ENCODE data around the gene MYCT1. TPM values are rescaled to one million over a fixed set of nuclear protein-coding genes. Genes with fewer than 3 reads are reported as not detected.

MYCT1 gene
- total RNA-seq, 2 donors from 2014 or later, result 4.6 TPM; not detected in 1

DNA sequence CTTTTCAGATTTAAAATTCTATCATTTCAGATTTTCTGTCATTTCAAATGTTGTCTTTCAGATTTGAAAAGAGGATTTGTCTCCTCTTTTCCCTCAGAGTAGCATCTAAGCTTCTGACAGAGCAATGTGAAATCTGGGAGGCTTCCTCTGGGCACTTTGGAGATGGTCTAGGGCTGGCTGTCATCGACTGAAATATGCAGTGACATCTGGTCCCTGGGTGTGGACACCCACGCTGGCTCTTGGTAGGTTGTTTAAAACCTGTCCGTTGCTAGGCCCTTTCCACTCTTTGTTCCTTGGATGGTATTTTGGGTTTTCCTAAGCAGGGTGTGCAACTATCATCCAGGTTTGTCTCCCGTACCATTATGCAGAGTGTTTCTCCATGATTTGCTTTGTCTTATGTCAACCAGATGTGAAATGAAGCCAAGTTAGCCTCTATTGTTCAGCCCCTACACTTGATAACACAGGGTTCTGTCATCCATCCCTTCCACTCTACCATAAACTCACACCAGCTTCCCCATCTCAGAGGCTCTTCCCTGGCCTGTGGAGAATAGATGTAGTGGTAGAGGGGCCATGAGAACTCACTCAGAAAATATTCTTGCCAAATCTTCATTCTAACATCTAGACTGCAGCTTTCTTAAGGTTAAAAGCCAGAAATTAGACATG lies 47.9 kb downstream of the MYCT1 start:
- H3K9me3 ChIP-seq (ENCODE audit: control insufficient read depth, low read length, poor library complexity, severe bottlenecking), result no peaks in the 10 kb centered on the region
- ATAC-seq (no peak), DNase-seq (no peak)
- Mint-ChIP-seq H3K36me3 (ENCODE audit: low read depth) (no peaks in the 10 kb centered on the region), H3K27ac (no peak overlapping the region), H3K4me3 (no peak overlapping the region), H3K27me3 (peaks cover 15% of the 10 kb centered on the region), H3K4me1 (no peaks in the 10 kb centered on the region)

DNA sequence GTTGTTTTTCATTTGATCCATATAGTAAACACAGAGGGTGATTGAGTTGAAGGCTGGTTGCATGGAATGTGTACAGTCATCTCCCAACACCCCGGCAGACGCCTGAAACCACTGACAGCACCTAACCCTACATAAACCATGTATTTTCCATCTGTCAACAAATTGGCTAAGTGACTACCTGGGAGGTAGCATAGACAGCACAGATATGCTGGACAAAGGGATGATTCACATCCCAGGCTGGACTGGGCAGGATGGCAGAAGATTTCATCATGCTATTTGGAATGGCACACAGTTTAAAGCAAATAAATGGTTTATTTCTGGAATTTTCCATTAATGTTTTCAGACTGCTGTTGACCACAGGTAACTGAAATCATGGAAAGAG lies 48.5 kb downstream of the MYCT1 start:
- no peaks in the 10 kb centered on the region for H3K4me1 Mint-ChIP-seq
- H3K4me3 Mint-ChIP-seq, result no peak overlapping the region
- H3K36me3 Mint-ChIP-seq (ENCODE audit: low read depth), result no peaks in the 10 kb centered on the region
- ATAC-seq (no peak), DNase-seq (no peak)
- no peak overlapping the region for H3K27ac Mint-ChIP-seq
- H3K27me3 Mint-ChIP-seq, result peaks cover 15% of the 10 kb centered on the region
- H3K9me3 ChIP-seq (ENCODE audit: control insufficient read depth, low read length, poor library complexity, severe bottlenecking), result no peaks in the 10 kb centered on the region

DNA sequence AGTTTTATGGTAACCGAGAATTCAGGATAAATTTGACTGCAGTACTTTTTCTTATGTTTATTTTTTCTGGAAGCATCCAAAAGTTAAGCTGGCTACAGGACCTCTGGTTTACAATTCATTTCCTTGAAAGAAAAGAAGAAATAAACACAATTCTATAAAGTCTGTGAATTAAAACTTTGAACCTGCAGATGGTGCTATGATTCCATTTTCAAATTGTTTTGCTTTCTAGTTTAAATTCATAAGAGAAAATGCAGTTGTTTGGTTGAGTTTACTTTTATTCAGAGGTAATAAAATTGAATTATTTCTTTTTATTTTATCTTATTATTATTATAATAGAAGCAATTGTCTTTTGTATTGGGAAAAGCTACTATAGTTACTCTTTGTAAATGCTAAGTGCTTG lies 51.1 kb downstream of the MYCT1 start:
- DNase-seq (no peak), ATAC-seq (no peak)
- H3K9me3 ChIP-seq (ENCODE audit: control insufficient read depth, low read length, poor library complexity, severe bottlenecking), result no peaks in the 10 kb centered on the region
- Mint-ChIP-seq H3K27me3 (peaks cover 15% of the 10 kb centered on the region), H3K4me3 (no peak overlapping the region), H3K36me3 (ENCODE audit: low read depth) (no peaks in the 10 kb centered on the region), H3K4me1 (no peaks in the 10 kb centered on the region), H3K27ac (no peak overlapping the region)

DNA sequence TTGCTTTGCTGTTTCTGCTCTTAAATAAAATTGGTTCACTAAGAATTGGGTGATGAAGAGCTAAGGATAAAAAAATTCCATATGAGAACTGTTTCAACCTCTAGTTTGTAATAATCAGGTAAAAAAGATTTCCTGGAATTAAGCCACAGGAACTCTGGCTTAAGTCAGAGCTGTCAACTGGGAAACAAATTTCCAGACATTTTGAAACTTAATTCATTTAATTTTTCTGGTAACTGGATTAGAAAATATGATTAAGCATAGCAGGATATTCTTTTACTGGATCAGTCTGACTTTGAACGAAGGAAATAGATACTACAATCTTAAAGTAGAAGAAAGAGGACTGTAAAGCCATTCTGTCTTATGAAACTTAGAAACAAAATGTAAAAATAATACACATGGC lies 51.6 kb downstream of the MYCT1 start:
- H3K4me1 Mint-ChIP-seq, result no peaks in the 10 kb centered on the region
- H3K36me3 Mint-ChIP-seq (ENCODE audit: low read depth), result no peaks in the 10 kb centered on the region
- peaks cover 11% of the 10 kb centered on the region for H3K27me3 Mint-ChIP-seq
- ATAC-seq (no peak), DNase-seq (no peak)
- no peak overlapping the region for H3K27ac Mint-ChIP-seq
- H3K4me3 Mint-ChIP-seq, result no peak overlapping the region
- H3K9me3 ChIP-seq (ENCODE audit: control insufficient read depth, low read length, poor library complexity, severe bottlenecking), result no peaks in the 10 kb centered on the region

DNA sequence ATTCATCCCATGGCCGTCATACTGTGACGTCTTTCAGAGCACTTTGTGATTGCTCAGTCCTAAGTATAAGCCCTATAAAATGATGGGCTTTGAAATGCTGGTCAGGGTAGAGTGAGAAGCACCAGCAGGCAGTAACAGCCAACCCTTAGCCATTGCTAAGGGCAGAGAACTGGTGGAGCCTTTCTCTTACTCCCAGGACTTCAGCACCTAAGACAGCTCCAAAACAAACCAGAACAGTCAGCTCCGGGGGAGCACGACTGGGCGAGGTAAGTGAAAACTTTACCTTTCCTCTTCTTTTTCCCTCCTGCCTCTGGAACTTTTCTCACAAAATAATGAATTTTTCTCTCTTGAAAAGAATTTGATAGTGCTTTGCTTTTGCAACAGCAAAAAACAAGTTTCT lies 53.0 kb downstream of the MYCT1 start, which contains the start of gene VIP:
Gene VIP, plus strand, starts transcription at position 104 of the 400 bp plus-strand sequence. CDS start 1,381 bp downstream, outside the sequence.
- Mint-ChIP-seq H3K36me3 (ENCODE audit: low read depth) (no peaks in the 10 kb centered on the region), H3K4me3 (no peak within 1 kb of the TSS), H3K27ac (no peak within 1 kb of the TSS), H3K27me3 (peaks cover 8% of the 10 kb centered on the region), H3K4me1 (no peaks in the 10 kb centered on the region)
- ATAC-seq (no peak), DNase-seq (no peak)
- no peaks in the 10 kb centered on the region for H3K9me3 ChIP-seq (ENCODE audit: control insufficient read depth, low read length, poor library complexity, severe bottlenecking)

DNA sequence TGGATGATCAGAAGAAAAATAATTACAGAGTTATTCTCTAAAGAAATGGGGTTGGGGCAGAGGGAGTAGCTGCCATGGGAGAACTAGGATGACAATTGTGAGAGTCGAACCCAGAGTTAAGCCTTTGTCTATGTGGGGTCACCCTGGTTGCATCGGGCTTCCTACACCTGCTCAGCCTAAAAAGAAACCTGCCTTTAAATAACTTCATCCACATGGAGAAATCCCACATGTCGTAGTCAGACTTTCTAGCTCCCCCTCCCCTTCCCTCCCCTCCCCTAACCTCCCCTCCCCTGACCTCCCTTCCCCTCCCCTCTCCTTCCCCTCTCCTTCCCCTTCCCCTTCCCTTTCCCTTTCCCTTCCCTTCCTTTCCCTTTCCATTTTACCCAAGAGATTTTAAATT lies 67.6 kb downstream of the MYCT1 start:
- no peaks in the 10 kb centered on the region for H3K4me1 Mint-ChIP-seq
- DNase-seq, result no peak
- H3K4me3 Mint-ChIP-seq, result no peak overlapping the region
- H3K36me3 Mint-ChIP-seq (ENCODE audit: low read depth), result no peaks in the 10 kb centered on the region
- ATAC-seq, result no peak
- no peaks in the 10 kb centered on the region for H3K27me3 Mint-ChIP-seq
- no peak overlapping the region for H3K27ac Mint-ChIP-seq
- H3K9me3 ChIP-seq (ENCODE audit: control insufficient read depth, low read length, poor library complexity, severe bottlenecking), result no peaks in the 10 kb centered on the region

DNA sequence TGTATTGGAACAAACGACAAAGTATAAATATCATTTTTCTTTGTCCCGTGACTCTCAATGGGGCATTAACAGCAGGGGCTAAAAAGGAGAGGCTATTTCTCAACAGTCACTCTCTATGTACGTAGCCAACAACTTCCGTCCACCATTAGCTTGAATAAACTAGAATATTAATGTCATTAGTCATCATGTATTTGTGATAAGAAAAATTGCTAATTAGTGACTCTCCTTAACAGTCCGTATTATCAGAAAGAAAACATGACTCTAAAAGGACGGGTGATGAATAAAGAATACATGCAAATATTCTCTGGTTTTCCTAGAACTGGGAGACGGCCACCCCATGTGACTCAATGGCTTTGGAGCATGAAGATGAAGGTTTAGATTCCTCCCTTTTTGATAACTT lies 71.5 kb downstream of the MYCT1 start:
- no peaks in the 10 kb centered on the region for H3K9me3 ChIP-seq (ENCODE audit: control insufficient read depth, low read length, poor library complexity, severe bottlenecking)
- DNase-seq, result no peak
- Mint-ChIP-seq H3K4me1 (no peaks in the 10 kb centered on the region), H3K27me3 (no peaks in the 10 kb centered on the region), H3K36me3 (ENCODE audit: low read depth) (no peaks in the 10 kb centered on the region), H3K4me3 (no peak overlapping the region), H3K27ac (no peak overlapping the region)
- no peak for ATAC-seq

DNA sequence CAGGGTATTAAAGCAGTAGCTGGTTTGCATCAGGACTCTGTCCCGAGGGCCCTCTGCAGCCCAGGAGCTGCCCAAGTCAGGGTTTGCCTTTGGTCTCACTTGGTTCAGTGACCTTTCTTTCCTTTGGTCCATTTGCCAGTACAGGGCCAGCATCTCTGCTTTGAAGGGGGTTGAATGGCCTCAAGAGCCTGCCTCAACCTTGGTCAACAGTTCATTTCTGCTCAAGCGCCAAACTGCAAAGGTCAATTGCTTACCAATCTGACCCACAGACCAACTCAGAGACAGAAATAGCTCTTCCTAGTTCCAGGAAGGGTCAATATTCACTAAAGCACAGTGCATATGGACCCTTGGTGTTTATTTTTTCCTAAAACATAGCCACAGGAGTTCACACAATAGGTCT lies 72.3 kb downstream of the MYCT1 start:
- DNase-seq (no peak), ATAC-seq (no peak)
- no peak overlapping the region for H3K27ac Mint-ChIP-seq
- H3K4me3 Mint-ChIP-seq, result no peak overlapping the region
- no peaks in the 10 kb centered on the region for H3K4me1 Mint-ChIP-seq
- no peaks in the 10 kb centered on the region for H3K36me3 Mint-ChIP-seq (ENCODE audit: low read depth)
- H3K9me3 ChIP-seq (ENCODE audit: control insufficient read depth, low read length, poor library complexity, severe bottlenecking), result no peaks in the 10 kb centered on the region
- no peaks in the 10 kb centered on the region for H3K27me3 Mint-ChIP-seq

DNA sequence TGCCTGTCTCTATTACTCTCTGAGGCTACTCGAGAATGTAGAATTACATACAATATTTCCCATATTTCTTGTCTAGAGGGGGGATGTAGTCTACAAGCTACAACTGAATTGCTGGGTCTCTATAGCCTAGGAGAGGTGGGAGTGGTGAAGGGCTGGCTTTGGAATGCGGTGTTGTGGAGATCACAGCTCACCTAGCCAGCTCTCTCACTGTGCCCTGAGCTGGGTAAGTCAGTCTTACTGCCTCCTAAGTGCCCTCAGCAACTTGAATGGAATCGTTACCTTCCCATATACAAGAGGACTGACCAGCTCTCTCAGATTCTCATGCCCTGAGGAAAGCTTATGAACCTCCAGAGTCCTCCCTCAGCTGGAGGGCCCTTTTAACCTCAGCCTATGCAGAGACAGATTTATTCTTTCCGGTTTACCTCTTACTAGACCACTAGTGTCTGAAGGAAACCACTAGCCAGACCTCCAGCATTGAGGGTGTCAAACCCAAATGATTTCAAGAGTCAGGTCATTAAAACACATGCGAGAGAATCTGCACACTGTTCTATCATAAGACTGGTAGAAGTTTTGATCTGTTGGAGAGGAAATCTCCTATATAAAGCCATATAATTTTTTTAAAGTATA lies 73.5 kb downstream of the MYCT1 start:
- H3K9me3 ChIP-seq (ENCODE audit: control insufficient read depth, low read length, poor library complexity, severe bottlenecking), result no peaks in the 10 kb centered on the region

More for the DNA sequence above, 73.5 kb downstream of the MYCT1 start:
- DNase-seq, result no peak
- Mint-ChIP-seq H3K4me3 (no peak overlapping the region), H3K4me1 (no peaks in the 10 kb centered on the region), H3K27me3 (no peaks in the 10 kb centered on the region), H3K27ac (no peak overlapping the region), H3K36me3 (ENCODE audit: low read depth) (no peaks in the 10 kb centered on the region)
- no peak for ATAC-seq

Other genes starting within 250 kb of the MYCT1 start
- 100 to 1,000 TPM; 131 to 165 TPM for gene SYNE1, start 60.5 kb upstream of the MYCT1 start, total RNA-seq
- not detected for gene VIP, start 52.9 kb downstream of the MYCT1 start, total RNA-seq

All from T-helper 17 cell (primary cell).